ENCODE results near the gene CYP27C1.

CYP27C1 gene

GRCh38 chr2:127150996-127151395 lies 69.1 kb downstream of the CYP27C1 start:
- no peak for DNase-seq (ENCODE audit: low read depth)

- DNase-seq (ENCODE audit: low read depth): no peak
These were observed 70.7 kb downstream of the CYP27C1 start for GRCh38 chr2:127149384-127149783.

GRCh38 chr2:127146820-127147502 lies 73.1 kb downstream of the CYP27C1 start:
- DNase-seq (ENCODE audit: low read depth): no peak

- no peak for DNase-seq (ENCODE audit: low read depth)
These were observed 73.9 kb downstream of the CYP27C1 start for GRCh38 chr2:127146071-127146725.

- DNase-seq (ENCODE audit: low read depth): no peak
These were observed 74.7 kb downstream of the CYP27C1 start for GRCh38 chr2:127145280-127145895.

GRCh38 chr2:127143841-127144782 lies 76.0 kb downstream of the CYP27C1 start:
- DNase-seq (ENCODE audit: low read depth): no peak

- DNase-seq (ENCODE audit: low read depth): no peak
These were observed 77.2 kb downstream of the CYP27C1 start for GRCh38 chr2:127142663-127143630.

GRCh38 chr2:127140538-127140937 lies 79.6 kb downstream of the CYP27C1 start:
- no peak for DNase-seq (ENCODE audit: low read depth)

- DNase-seq (ENCODE audit: low read depth): no peak
These were observed 80.3 kb downstream of the CYP27C1 start for GRCh38 chr2:127139766-127140165.

GRCh38 chr2:127138281-127138680 lies 81.8 kb downstream of the CYP27C1 start:
- no peak for DNase-seq (ENCODE audit: low read depth)

GRCh38 chr2:127137741-127138140 lies 82.4 kb downstream of the CYP27C1 start:
- DNase-seq (ENCODE audit: low read depth): no peak

- DNase-seq (ENCODE audit: low read depth): no peak
These were observed 82.9 kb downstream of the CYP27C1 start for GRCh38 chr2:127137225-127137624.

- DNase-seq (ENCODE audit: low read depth): no peak
These were observed 85.0 kb downstream of the CYP27C1 start for GRCh38 chr2:127134833-127135830.

GRCh38 chr2:127134235-127134634 lies 85.9 kb downstream of the CYP27C1 start:
- DNase-seq (ENCODE audit: low read depth): no peak

Measured in stimulated activated CD8-positive, alpha-beta memory T cell treated with anti-CD3 and anti-CD28 coated beads, Interleukin-4, amount 100 ng/mL, for 24 hours (primary cell).